Psoas muscle (tissue), 8 donors: ENCODE results near the gene PSMD7. TPM values are rescaled to one million over a fixed set of nuclear protein-coding genes. Genes with fewer than 3 reads are reported as not detected.

Source experiments
- ATAC-seq, 4 donors: fragments of 200-7000 bp; cut with Tn5 transposase; one replicate each; pipeline ENCODE4 v1.9.1; 2020; ENCODE audit warnings: moderate library complexity in 3 of 4, mild to moderate bottlenecking in 2 of 4
- DNase-seq, 2 donors: peaks; one replicate each; pipeline ENCODE4 v3.0.0-alpha.2; 2020
- H3K27ac ChIP-seq: fragments of 200-600 bp; one replicate; pipeline ENCODE4 v1.8.0; 2022
- H3K27me3 ChIP-seq, 3 donors: fragments of 200-600 bp in 1 of 3; one replicate each; pipeline versions ENCODE4 v1.6.1 to v1.8.0; 2013 to 2022; ENCODE audit warnings: low read length in 2 of 3, mild to moderate bottlenecking in 2 of 3, moderate library complexity in 1 of 3; ENCODE audit not compliant: insufficient read depth in 3 of 3
- H3K36me3 ChIP-seq, 2 donors: fragments of 200-600 bp in 1 of 2; one replicate each; pipeline versions ENCODE4 v1.6.1 to v1.8.0; 2013 to 2022; ENCODE audit warnings: low read depth in 1 of 2, mild to moderate bottlenecking in 1 of 2, moderate library complexity in 1 of 2; ENCODE audit not compliant: insufficient read depth in 1 of 2
- H3K4me1 ChIP-seq: fragments of 200-600 bp; one replicate; pipeline ENCODE4 v1.8.0; 2022
- H3K4me3 ChIP-seq: fragments of 200-600 bp; one replicate; pipeline ENCODE4 v1.8.0; 2022; ENCODE audit warnings: mild to moderate bottlenecking
- H3K9me3 ChIP-seq: fragments of 200-600 bp; one replicate; pipeline ENCODE4 v1.8.0; 2022
- CTCF ChIP-seq: fragments of 200-600 bp; IDR thresholded peaks from one replicate; pipeline ENCODE4 v1.8.0; 2022; ENCODE audit warnings: antibody characterized with exemption
- WGBS, 3 donors: extraction: QIAGEN DNeasy Blood & Tissue Kit; methylation state at CpG; one replicate each; pipeline versions ENCODE4 v1.1.6 to v1.1.7; 2013; 5-methylcytosine and 5-hydroxymethylcytosine counted together
- intact Hi-C, 2 donors: fragments of 100-400 bp; cut with DNase I; formaldehyde crosslinking; loops; one replicate each; pipeline versions ENCODE4 v1.11.0 to v1.14.2; 2022
- polyA plus RNA-seq, 3 donors: library from polyadenylated mRNA; stranded (reverse); fragments of 200-250 nt; gene quantifications; one replicate each; pipeline ENCODE4 v1.2.3, GENCODE V29; 2013
- total RNA-seq, 4 donors: library from RNA; stranded (reverse); fragmentation: NEBNext Ultra II Directional in 2 of 4; extraction: Animal tissue kit (Norgen Biotek cat#: 25700) in 2 of 4; gene quantifications; one replicate each; pipeline versions ENCODE4 v1.2.1 to v1.2.4, GENCODE V29; 2021 to 2023
- donor health status: healthy with polysubstance abuse.
- donor health status: DM: no; HTN: no; CAD: no; lungs with moderate emphysema.
- donor health status: Bipolar disorder and iron deficiency.
- donor health status: healthy.
- donor health status: DM: yes; HTN: yes; CAD: no.
- donor health status: DM: no; HTN: no; CAD: no.
- donor health status: DM: no; HTN: no; CAD: no.
- donor health status: DM: yes; HTN: yes; CAD: no.

PSMD7 gene
- total and polyA plus RNA-seq, 7 donors, result 122 to 230 (median 201) TPM

GRCh38 chr16:74253161-74253938 is 43.3 kb upstream of the PSMD7 start:
- TF ChIP-seq CTCF, result no peak
- WGBS, 3 donors, result 67 to 75% (median 71%) methylated on average over 6 of the region's 6 CpGs
- DNase-seq (no peak), ATAC-seq (no peak)
- H3K4me1 ChIP-seq, result no peaks in the 10 kb centered on the region
- H3K36me3 ChIP-seq, result no peaks in the 10 kb centered on the region
- H3K27ac ChIP-seq, result no peak overlapping the region
- H3K27me3 ChIP-seq, result no peaks in the 10 kb centered on the region
- intact Hi-C loops, result no loop called here
- no peaks in the 10 kb centered on the region for H3K9me3 ChIP-seq
- H3K4me3 ChIP-seq, result no peak overlapping the region

GRCh38 chr16:74257061-74257460 is 39.6 kb upstream of the PSMD7 start:
- ATAC-seq (no peak), DNase-seq (no peak)
- Histone ChIP-seq H3K27me3 (no peaks in the 10 kb centered on the region), H3K4me3 (no peak overlapping the region), H3K36me3 (no peaks in the 10 kb centered on the region), H3K27ac (no peak overlapping the region), H3K9me3 (no peaks in the 10 kb centered on the region), H3K4me1 (no peaks in the 10 kb centered on the region)
- no peak for TF ChIP-seq CTCF
- intact Hi-C loops, result no loop called here
- WGBS, 3 donors, result 78 to 87% (median 84%) methylated on average over 7 of the region's 7 CpGs

GRCh38 chr16:74261068-74261467 is 35.5 kb upstream of the PSMD7 start:
- no peak overlapping the region for H3K4me3 ChIP-seq
- 21 to 34% (median 28%) methylated on average over 5 of the region's 5 CpGs for WGBS, 3 donors
- no peak overlapping the region for H3K27ac ChIP-seq
- no peaks in the 10 kb centered on the region for H3K27me3 ChIP-seq
- DNase-seq, result peak in 1 of 2 donors; percentile 37
- H3K4me1 ChIP-seq, result no peaks in the 10 kb centered on the region
- TF ChIP-seq CTCF, result no peak
- no peak for ATAC-seq
- no peaks in the 10 kb centered on the region for H3K36me3 ChIP-seq
- H3K9me3 ChIP-seq, result no peaks in the 10 kb centered on the region
- intact Hi-C loops, result no loop called here

- no peak for TF ChIP-seq CTCF
- ATAC-seq, result no peak
- Histone ChIP-seq H3K4me1 (no peaks in the 10 kb centered on the region), H3K27me3 (no peaks in the 10 kb centered on the region), H3K36me3 (no peaks in the 10 kb centered on the region), H3K9me3 (no peaks in the 10 kb centered on the region), H3K27ac (no peak overlapping the region), H3K4me3 (no peak overlapping the region)
- no peak for DNase-seq
- intact Hi-C loops, result no loop called here
- WGBS, 3 donors, result 58 to 68% (median 63%) methylated on average over 3 of the region's 3 CpGs
These were observed 31.8 kb upstream of the PSMD7 start for GRCh38 chr16:74264811-74265210.

- intact Hi-C loops, result no loop called here
- 21 to 34% (median 24%) methylated on average over 3 of the region's 3 CpGs for WGBS, 3 donors
- no peak overlapping the region for H3K4me3 ChIP-seq
- no peak overlapping the region for H3K27ac ChIP-seq
- no peaks in the 10 kb centered on the region for H3K9me3 ChIP-seq
- no peaks in the 10 kb centered on the region for H3K27me3 ChIP-seq
- DNase-seq, result no peak
- ATAC-seq, result no peak
- no peak for TF ChIP-seq CTCF
- no peaks in the 10 kb centered on the region for H3K4me1 ChIP-seq
- H3K36me3 ChIP-seq, result no peaks in the 10 kb centered on the region
These were observed 28.2 kb upstream of the PSMD7 start for GRCh38 chr16:74268372-74268782.
